Mesenteric fat pad (tissue), 1 donor: ENCODE data around the gene SHISA5. TPM values are rescaled to one million over a fixed set of nuclear protein-coding genes. Genes with fewer than 3 reads are reported as not detected.
"Not testable (repeated sequence)": the region's sequence is repeated elsewhere in the genome, so short reads cannot be mapped to it uniquely, and the experiment has no call there.

Experiments
- DNase-seq: peaks from one replicate; pipeline ENCODE4 v3.0.0-alpha.2; 2020; ENCODE audit warnings: low spot score
- total RNA-seq: library from RNA; stranded (reverse); fragmentation: NEBNext Ultra II Directional; extraction: Animal tissue kit (Norgen Biotek cat#: 25700); gene quantifications from one replicate; pipeline ENCODE4 v1.2.1, GENCODE V29; 2021
- donor health status: DM: yes; HTN: yes; CAD: no.

SHISA5 gene
- total RNA-seq, 1 donor from 2014 or later: 170 TPM

DNA sequence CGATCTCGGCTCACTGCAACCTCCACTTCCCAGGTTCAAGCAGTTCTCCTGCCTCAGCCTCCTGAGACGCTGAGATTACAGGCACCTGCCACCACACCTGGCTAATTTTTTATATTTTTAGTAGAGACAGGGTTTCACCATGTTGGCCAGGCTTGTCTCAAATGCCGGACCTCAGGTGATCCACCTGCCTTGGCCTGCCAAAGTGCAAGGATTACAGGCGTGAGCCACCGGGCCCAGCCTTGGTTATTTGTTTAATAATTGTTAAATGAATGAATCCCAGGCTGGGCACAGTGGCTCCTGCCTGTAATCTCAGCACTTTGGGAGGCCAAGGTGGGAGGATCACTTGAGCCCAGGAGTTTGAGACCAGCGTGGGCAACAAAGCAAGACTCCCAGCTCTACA is 42.2 kb downstream of the SHISA5 start:
- not testable (repeated sequence) for DNase-seq

DNA sequence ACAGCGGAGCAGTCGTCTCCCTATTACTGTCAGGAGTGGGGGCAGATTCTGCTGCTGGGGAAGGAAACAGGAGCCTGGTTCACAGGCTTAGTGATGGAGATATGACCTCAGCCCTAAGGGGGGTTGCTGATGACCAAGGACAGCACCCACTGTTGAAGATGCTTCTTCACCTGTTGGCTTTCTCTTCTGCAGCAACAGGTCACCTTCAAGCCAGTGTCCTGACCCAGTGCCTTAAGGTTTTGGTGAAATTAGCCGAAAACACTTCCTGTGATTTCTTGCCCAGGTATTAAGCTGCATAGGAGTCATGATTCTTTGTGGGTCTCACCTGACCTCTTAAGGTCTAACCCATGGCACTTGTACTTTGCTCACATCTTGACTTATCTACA is 43.5 kb downstream of the SHISA5 start:
- DNase-seq: no peak

DNA sequence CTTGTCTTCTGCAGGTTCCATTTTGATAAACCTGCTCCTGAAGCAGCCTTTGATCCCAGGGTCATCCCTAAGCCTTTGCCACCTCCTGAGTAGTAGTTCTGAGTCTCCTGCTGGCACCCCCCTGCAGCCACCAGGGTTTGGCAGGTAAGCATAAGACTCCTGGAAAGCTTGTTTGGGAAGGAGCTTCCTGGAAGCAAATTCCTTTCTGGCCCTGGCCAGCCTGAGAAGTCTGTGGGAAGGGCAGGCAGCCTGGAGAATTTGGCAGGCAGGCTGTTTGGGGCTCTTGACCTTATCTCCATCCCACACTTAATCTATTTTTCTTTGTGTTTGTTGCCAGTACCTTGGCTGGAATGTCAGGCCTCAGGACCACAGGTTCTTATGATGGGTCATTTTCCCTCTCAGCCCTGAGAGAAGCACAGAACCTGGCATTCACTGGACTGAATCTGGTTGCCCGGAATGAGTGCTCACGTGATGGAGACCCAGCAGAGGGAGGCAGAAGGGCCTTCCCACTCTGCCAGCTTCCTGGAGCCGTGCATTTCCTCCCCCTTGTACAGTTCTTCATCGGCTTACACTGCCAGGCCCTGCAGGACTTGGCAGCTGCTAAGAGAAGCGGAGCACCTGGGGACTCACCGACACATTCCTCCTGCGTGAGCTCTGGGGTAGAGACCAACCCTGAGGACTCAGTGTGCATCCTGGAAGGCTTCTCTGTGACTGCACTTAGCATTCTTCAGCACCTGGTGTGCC is 44.0 kb downstream of the SHISA5 start:
- no peak for DNase-seq

DNA sequence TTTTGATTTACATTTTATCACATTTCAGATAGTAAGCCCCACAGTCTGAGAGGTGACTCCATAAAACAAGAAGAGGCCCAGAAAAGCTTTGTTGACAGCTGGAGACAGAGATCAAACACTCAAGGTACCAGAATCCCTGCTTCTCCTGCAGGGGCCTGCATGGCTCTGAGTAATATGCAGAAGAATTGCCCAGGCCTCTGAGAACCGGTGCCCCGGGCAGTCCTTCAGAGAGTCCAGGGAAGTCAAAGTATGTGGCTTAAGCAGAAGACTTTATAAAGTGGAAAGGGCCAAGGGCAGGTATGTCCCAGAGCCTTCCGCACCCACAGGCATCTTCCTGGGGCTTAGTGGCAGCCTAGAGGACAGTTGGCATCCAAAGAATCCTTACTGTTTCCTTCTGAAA is 44.6 kb downstream of the SHISA5 start:
- DNase-seq: no peak

DNA sequence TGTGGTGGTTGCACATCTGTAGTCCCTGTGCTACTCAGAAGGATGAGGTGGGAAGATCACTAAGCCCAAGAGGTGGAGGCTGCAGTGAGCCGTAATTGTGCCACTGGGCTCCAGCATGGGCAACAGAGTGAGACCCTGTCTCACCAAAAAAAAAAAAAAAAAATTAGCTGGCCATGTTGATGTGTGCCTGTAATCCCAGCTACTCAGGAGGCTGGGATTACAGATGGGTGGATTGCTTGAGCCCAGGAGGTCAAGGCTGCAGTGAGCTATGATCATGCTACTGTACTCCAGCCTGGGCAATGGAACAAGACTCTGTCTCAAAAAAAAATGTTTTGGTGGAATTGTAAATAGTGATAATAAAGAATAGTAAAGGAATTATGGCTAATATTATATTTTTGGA is 47.5 kb downstream of the SHISA5 start:
- DNase-seq: no peak

DNA sequence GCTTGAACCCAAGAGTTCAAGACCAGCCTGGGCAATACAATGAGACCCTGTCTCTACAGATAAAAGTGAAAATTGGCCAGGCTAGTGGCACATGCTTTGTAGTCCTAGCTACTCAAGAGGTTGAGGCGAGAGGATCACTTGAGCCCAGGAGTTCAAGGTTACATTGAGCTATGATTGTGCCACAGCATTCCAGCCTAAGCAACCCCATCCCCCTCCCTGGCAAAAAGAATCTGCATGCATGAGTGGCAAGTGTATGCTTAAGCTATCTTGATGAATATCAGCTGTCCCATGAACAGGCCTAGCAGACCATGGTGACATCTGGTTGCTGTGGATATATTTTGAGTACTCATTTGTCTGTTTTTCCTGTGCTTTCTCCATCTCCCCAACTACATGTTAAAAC is 52.7 kb downstream of the SHISA5 start:
- DNase-seq: no peak

DNA sequence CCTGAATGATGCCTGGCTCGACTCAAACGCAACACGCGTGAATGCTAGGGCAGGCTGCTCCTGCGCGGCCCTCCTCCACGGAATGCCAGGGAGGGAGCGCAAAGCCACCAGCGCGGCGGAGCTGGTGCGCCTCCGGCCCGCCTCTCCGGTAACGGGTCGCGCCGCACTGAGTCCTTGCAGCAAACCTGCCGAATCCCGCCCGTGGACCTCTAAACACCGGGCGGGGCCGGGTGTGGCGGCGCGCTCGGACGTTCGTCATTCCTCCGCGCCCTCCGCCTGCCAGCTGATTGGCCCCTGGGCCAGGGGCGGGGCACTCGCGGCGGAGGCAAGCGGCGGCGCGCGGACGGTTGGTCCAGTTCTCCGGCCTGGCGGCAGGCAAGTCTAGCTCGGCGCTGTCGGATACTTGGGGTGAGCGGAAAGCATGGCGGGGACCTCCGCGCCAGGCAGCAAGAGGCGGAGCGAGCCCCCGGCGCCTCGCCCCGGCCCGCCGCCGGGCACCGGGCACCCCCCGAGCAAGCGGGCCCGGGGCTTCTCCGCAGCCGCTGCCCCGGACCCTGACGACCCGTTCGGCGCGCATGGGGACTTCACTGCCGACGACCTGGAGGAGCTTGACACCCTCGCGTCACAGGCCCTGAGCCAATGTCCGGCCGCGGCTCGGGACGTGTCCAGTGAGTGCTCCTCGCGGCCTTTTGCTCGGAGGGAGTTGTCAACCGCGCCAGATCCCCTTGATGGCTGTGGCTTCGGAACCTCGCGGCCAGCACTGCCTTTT is 57.4 kb downstream of the SHISA5 start, which contains the start of gene ATRIP:
Gene ATRIP (plus strand): TSS at position 313 of the 769 bp plus-strand sequence. CDS start 109 bp downstream, at position 422.
- peak; percentile 98 for DNase-seq

DNA sequence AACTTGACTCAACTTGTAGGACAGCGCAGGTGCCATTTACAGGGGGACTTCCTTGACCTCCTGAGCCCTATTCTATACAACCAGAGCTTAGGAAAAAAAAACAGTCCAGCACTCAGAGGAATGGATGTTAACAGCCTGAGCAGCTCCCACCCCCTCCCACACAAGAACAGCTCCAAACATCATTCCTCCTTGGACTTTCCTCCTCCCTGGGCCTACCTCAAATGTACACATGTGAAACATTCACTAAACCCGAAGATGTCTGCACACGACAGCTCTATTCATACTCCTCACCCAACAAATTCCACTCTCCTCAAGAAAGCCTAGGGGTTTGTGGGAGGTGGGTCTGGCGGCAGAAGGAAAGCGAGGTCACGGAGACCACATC is 57.9 kb downstream of the SHISA5 start:
- DNase-seq: no peak

DNA sequence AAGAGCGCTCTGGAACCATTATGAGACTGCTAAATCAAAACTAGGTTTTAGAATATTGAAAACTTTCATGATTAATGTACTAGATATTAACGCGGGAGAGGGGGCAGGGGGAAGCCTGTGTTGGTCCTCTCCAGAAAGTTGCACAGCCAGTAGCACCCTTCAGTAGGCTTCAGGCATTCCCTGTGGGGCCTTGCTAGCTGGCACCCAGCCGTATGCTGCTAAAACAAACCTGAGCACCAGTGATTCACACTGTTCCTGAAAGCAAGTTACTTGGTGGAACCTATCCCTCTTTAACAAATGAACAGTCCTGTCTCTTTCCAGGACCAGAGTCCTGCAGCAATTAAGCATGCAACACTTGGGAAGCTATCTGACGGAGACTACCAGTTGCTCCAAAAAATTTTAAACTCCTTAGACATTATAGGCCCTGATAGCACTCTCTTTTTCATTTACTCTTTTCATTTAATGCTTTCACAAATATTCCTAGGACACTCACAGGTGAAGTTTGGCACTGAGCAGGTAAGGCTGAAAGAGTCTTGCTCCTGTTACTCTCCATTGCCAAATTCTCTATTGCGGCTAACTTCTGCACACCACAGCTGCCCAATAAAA is 58.6 kb downstream of the SHISA5 start:
- no peak for DNase-seq

DNA sequence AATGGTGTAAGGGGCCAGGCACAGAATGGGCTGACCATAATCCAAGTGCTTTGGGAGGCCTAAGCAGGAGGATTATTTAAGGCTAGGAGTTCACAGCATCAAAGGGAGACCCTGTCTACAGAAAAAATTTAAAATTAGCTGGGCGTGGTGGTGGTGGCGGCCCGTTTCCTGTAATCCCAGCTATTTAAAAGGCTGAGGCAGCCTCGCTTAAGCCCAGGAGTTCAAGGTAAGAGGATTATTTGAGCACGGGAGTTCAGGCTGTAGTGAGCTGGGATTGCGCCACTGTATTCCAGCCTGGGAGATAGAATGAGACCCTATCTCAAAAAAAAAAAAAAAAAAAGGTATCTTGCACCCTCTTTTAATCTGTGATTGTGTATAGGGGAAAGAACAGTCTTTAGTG is 62.0 kb downstream of the SHISA5 start:
- no peak for DNase-seq

DNA sequence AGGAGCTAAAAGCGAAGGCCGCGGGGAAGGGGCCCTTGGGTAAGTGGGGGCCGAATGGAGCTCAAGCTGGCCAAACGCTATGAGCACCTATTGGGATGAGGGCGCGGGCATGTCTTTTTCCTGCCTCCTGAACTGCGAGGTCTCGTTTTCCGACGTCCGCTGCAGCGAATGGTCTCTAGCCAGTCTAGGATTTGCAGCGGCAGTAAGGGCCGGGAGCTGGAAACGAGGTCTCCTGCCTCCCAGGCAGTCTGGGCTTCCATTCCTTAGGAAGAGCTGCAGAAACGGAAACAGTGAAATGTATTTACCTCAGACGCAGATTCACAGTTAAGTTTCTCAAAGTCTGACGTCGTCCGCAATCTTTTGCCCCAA is 63.4 kb downstream of the SHISA5 start:
- DNase-seq: no peak

DNA sequence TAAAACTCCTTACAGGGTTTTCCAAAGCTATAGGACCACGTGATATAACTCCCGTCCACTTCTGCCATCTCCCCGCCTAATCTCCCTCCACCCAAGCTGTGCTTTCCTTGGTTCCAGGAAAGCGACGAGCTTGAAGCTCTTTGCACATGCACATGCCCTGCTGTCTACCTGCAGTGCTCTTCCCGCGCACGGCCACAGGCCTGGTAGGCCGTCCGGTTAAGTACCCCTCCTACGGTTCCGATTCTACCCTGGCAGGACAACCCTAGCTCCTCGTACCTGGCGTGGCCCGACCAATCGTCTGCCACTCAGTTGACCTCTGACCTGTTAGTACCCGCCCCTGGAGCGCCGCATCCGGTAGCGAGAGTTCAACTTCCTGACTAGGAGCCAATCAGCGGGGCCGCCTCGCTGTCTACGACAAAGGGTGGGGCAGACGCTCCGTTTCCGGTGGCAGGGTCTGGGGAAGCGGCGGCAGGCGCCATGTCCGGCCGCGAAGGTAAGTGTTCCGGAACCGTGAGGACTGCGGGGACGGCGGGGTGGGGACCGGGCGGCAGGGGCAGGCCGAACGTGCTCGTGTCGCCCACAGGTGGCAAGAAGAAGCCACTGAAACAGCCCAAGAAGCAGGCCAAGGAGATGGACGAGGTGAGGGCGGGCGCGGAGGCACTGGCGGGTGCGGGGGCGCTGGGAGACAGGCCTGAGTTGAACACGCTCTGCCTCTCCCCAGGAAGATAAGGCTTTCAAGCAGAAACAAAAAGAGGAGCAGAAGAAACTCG is 64.0 kb downstream of the SHISA5 start, which contains the start of the genes CCDC51 and TMA7:
Gene CCDC51 (minus strand): TSS at position 300 of the 770 bp plus-strand sequence. CDS start 4,991 bp downstream, outside the sequence.
Gene TMA7 (plus strand): TSS at position 438 of the 770 bp plus-strand sequence. CDS start 40 bp downstream, at position 478.
- DNase-seq: peak; percentile 100

DNA sequence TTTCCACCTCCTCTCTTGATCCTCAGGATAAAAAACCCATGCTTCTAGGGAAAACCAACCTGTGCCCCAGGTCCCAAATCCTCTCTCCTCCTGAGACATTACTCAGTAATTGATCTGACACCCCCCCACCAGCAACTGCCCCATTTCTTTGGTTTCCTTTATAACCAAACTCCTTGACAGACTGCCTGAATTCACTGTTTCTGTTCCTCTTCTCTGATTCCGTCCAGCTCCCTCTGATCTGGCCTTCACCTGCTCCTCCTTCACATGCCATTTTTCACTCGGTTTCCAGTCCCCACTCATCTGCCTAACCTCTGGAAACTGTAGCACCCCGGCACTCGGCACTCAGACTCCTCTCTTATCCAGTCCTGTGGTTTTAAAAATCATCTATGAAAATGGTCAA is 66.2 kb downstream of the SHISA5 start:
- no peak for DNase-seq

DNA sequence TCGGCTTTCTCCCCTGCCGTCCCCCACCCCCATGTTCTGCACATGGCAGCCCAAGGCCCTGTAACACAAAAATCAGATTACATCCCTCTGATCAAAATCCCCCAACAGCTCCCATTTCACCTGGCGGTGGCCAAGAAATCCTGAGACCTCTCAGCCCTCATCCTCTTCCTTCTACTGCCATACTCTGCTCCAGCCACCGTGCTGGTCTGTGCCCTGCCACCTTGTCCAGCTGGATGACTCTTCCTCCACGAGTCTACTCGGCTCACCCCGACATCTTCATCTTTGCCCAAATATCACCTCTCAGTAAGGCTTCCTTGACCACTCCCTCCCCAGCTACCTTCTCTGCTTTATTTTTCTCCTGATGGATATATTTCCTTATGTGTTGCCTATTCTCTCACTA is 67.1 kb downstream of the SHISA5 start:
- DNase-seq: no peak

DNA sequence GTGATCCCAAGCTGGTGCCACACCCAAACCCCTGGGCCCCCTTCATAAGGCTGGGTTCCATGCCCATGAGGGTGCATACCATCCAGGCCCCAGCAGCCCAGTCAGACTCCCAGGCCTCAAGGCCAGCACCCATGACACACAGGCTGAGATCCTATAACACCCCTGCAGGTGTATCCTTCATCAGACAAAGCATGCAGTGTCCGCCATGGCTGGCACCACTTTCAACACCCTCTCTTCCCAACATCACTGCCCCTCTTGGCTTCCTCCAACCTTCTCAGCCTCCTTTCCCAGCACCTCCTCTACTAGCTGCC is 67.5 kb downstream of the SHISA5 start:
- DNase-seq: no peak

DNA sequence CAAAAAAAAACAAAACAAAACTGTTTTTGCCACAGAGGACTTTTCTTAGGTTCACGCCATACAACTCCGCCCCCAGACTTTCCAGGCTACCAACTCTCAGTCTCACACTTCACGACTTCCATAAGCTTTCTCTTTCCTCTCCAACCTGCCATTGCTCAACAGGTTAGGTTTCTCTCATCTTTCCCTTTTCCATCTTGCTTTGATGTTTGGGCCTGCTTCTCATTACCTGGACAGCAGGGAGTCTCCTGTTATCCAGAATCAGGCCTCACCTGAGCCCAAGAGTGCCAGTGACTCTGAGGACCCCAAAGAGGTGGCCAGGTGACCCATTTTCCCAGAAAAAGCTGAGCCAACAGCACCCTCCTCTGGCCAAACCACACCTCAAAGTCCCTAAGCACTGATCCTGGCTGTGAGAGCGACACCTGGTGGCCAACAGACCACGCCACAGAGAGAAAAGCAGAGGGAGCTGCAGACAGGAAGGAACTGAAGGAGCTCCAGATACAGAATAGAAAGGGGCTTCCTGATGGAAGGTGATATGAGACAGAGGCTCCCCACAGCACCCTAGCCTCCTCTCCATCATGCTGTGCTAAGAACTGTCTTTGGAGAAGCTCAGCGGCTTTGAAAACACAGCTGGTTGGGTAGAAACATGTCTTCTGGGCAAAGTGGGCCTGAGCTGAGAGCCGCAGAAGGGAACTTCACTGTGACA is 68.0 kb downstream of the SHISA5 start:
- DNase-seq: no peak

DNA sequence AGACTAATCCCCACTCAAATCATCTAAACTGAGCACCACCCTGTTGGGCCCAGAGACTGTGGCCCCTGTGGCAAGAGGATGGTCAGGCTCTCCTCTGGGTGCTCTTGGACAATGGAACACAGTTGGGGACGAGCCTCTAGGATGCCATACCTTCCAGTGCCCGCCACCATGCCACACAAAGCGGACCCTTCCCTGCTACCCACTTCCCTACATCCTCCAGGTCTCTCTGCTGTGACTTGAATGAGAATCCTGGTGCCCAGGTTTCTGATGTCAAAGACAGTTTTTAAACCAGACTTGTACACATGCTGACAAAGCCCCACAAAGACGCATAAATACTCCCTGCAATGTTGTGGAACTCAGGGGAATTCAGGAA is 68.8 kb downstream of the SHISA5 start:
- DNase-seq: no peak

DNA sequence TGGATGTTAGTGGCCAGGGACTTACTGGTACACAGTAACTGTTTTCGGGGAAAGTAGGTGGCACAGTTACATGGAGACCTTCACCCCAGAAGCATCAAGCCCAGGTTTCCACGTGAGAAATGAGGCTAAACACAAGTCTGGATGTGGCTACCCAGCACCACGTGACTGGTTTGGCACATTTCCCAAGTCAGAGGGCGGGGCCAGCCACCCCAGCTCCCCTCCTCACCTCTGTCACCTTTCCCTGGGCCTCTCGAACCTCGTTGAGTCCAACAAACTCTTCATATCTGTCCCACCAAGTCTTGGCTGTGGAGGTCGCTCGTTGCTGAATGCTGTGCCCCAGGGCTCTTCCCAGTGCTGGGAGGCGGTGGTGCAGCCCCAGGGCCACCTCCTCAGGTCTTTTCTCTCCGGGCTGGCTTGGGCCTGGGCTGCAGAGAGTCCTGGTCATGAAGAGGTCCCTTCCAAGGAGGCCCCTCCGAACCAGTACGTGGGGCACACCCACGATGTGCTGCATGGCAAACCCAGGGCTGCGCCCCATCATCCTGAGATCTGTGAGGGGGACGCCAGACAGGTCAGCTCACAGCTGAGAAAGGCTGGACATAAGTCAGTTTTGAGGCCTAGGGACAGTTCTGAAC is 69.3 kb downstream of the SHISA5 start:
- no peak for DNase-seq

DNA sequence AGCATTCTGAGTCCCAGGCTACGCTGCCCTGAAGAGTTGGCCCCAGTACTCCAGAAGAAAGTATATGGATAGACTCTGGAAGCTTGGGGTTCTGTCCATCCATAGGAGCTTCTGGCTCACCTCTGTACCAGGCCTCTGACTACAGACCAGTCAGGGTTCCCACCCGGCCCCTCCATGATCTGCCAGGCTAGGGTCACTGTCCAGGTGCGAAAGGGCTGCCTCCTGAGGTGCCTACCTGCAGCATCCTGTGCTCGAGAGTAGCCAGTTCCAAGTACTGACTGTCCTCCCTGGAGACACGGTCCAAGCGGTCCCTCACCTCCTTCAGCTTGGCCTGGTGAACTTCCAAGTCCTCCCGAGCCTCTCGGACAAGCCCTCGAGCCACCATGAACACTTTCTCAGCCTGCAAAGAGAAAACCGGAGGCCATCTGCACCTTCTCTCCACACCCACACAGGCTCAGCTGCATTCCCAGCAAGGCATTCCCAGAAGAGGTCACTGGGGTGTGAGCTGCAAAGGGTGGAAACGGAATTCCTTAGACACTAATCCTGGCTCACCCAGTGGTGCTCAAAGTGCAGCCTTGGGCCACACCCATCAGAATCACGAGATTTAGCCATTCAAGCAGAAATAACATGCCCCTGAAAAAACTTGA is 70.4 kb downstream of the SHISA5 start:
- no peak for DNase-seq
